Renal cortical epithelial cell (primary cell): ENCODE results near the gene CHP1. TPM values are rescaled to one million over a fixed set of nuclear protein-coding genes. Genes with fewer than 3 reads are reported as not detected.
"Not testable (repeated sequence)": the region's sequence is repeated elsewhere in the genome, so short reads cannot be mapped to it uniquely, and the experiment has no call there.

Source experiments
- DNase-seq: peaks from one replicate; pipeline ENCODE4 v3.0.0-alpha.2; 2011; ENCODE audit warnings: low read depth
- total RNA-seq: library from RNA; depleted of rRNA; stranded (reverse); fragments of >200 nt; gene quantifications from 2 replicates; pipeline ENCODE4 v1.2.3, GENCODE V29; 2014

The CHP1 gene
- total RNA-seq, 1 donor from 2014 or later, result 161 TPM

- DNase-seq, result no peak
Measured at GRCh38 chr15:41292521-41292920, 61.5 kb downstream of the CHP1 start.

GRCh38 chr15:41301139-41301538 is 70.1 kb downstream of the CHP1 start:
- DNase-seq, result not testable (repeated sequence)

GRCh38 chr15:41301587-41301986 is 70.5 kb downstream of the CHP1 start:
- no peak for DNase-seq

- no peak for DNase-seq
Measured at GRCh38 chr15:41304149-41304770, 73.2 kb downstream of the CHP1 start.

- DNase-seq, result no peak
Measured at GRCh38 chr15:41307679-41308078, 76.6 kb downstream of the CHP1 start.

- DNase-seq, result no peak
Measured at GRCh38 chr15:41309226-41309905, 78.3 kb downstream of the CHP1 start.

GRCh38 chr15:41320805-41321330 is 89.8 kb downstream of the CHP1 start:
- DNase-seq, result not testable (repeated sequence)

GRCh38 chr15:41323611-41324010 is 92.5 kb downstream of the CHP1 start:
- no peak for DNase-seq

GRCh38 chr15:41331281-41331680 is 100.2 kb downstream of the CHP1 start:
- DNase-seq, result no peak

Other genes with a start within 250 kb of the CHP1 start
- 21.2 and 33.9 TPM in 2 replicates for gene INO80, start 115.0 kb upstream of the CHP1 start, total RNA-seq
- gene EXD1, start 511 bp upstream of the CHP1 start, total RNA-seq, result not detected in 2 replicates
- gene OIP5, start 101.3 kb downstream of the CHP1 start, total RNA-seq, result 0.60 and 6.1 TPM in 2 replicates
- 7.8 and 53.3 TPM in 2 replicates for gene NUSAP1, start 101.6 kb downstream of the CHP1 start, total RNA-seq
- gene NDUFAF1, start 171.2 kb downstream of the CHP1 start, total RNA-seq, result 45.4 and 49.1 TPM in 2 replicates
- gene RTF1, start 185.8 kb downstream of the CHP1 start, total RNA-seq, result 16.1 and 33.2 TPM in 2 replicates